Heart right ventricle (tissue), 16 donors: Measurements from ENCODE around the gene AIG1. TPM values are rescaled to one million over a fixed set of nuclear protein-coding genes. Genes with fewer than 3 reads are reported as not detected.
A peak's percentile ranks its signal among the peaks of the same experiment; 100 is the strongest.

Experiments
- ATAC-seq, 8 donors: fragments of 200-7000 bp; cut with Tn5 transposase; one replicate each; pipeline ENCODE4 v1.9.1; 2020; ENCODE audit warnings: mild to moderate bottlenecking in 8 of 8, moderate library complexity in 8 of 8, moderate number of reproducible peaks in 1 of 8
- DNase-seq, 2 donors: peaks; one replicate each; pipeline ENCODE4 v3.0.0-alpha.2; 2020
- H3K27ac ChIP-seq, 10 donors: fragments of 200-600 bp; sonication (generic) in 2 of 10; one replicate each; pipeline versions ENCODE4 v1.5.0 to v1.8.0; 2020 to 2022; ENCODE audit warnings: mild to moderate bottlenecking in 3 of 10
- H3K27me3 ChIP-seq, 7 donors: fragments of 200-600 bp; one replicate each; pipeline ENCODE4 v1.8.0; 2021 to 2022; ENCODE audit warnings: mild to moderate bottlenecking in 2 of 7
- H3K36me3 ChIP-seq, 9 donors: fragments of 200-600 bp; sonication (generic) in 1 of 9; one replicate each; pipeline versions ENCODE4 v1.5.0 to v1.8.0; 2020 to 2022; ENCODE audit warnings: mild to moderate bottlenecking in 2 of 9
- H3K4me1 ChIP-seq, 9 donors: fragments of 200-600 bp; sonication (generic) in 1 of 9; one replicate each; pipeline versions ENCODE4 v1.5.0 to v1.8.0; 2020 to 2022; ENCODE audit warnings: mild to moderate bottlenecking in 4 of 9
- H3K4me3 ChIP-seq, 10 donors: fragments of 200-600 bp; sonication (generic) in 2 of 10; one replicate each; pipeline versions ENCODE4 v1.5.0 to v1.8.0; 2020 to 2022; ENCODE audit warnings: mild to moderate bottlenecking in 7 of 10, moderate library complexity in 2 of 10
- H3K9me3 ChIP-seq, 11 donors: fragments of 200-600 bp in 10 of 11; sonication (generic) in 2 of 11; one replicate each; pipeline versions ENCODE4 v1.5.0 to v1.8.0; 2013 to 2022; ENCODE audit warnings: mild to moderate bottlenecking in 2 of 11, control low read depth in 1 of 11, moderate library complexity in 1 of 11
- CTCF ChIP-seq, 9 donors: fragments of 200-600 bp; sonication (generic) in 2 of 9; IDR thresholded peaks; one replicate each; pipeline versions ENCODE4 v1.5.0 to v1.8.0; 2021 to 2022; ENCODE audit warnings: antibody characterized with exemption in 9 of 9, mild to moderate bottlenecking in 5 of 9, moderate library complexity in 1 of 9
- WGBS, 2 donors: extraction: QIAGEN DNeasy Blood & Tissue Kit; methylation state at CpG; one replicate each; pipeline ENCODE4 v1.1.7; 2013; ENCODE audit warnings: inconsistent platforms in 1 of 2; 5-methylcytosine and 5-hydroxymethylcytosine counted together
- intact Hi-C, 10 donors: fragments of 100-400 bp; cut with DNase I; formaldehyde crosslinking; loops; one replicate each; pipeline versions ENCODE4 v1.11.1 to v1.14.2; 2022
- polyA plus RNA-seq, 2 donors: library from polyadenylated mRNA; stranded (reverse); fragments of 200-250 nt; gene quantifications; one replicate each; pipeline ENCODE4 v1.2.3, GENCODE V29; 2013
- total RNA-seq, 10 donors: library from RNA; stranded (reverse); fragmentation: NEBNext Ultra II Directional in 3 of 10; extraction: Animal tissue kit (Norgen Biotek cat#: 25700) in 3 of 10; gene quantifications; one replicate each; pipeline versions ENCODE4 v1.2.1 to v1.2.4, GENCODE V29; 2021 to 2023
- donor health status: Arrhythmogenic right ventricular cardiomyopathy.
- donor health status: ischemic (EF 13 %, LVEDD 7.1; RV severe dilation, severe dysfunction).
- donor health status: healthy with polysubstance abuse.
- donor health status: DM: no; HTN: yes; CAD: no.
- donor health status: DM: no; HTN: no; CAD: no.
- donor health status: ischemic (EF 25% LVEDD 6.9; RV normal size, moderate dysfunction).
- donor health status: ischemic (EF 25% LVEDD 5.7; RV mildly dilated, moderate dysfunction).
- donor health status: healthy.
- donor health status: DM: yes; HTN: yes; CAD: no.
- donor health status: Ischemic cardiomyopathy.
- donor health status: ischemic (EF 35%, LVEDD 5.7; RV mildly dilated, moderate dysfunction).
- donor health status: nonischemic (EF 11% LVEDD 7.7; RV severe dilation, severe dysfunction).
- donor health status: DM: yes; HTN: yes; CAD: no.
- donor health status: PGD.
- donor health status: ischemic (EF 29% LVEDD 5.4; RV normal size, mild dysfunction).
- donor health status: nonischemic (EF 23%, LVEDD 6.1; RV moderate dilation, normal function).

Gene AIG1
- total and polyA plus RNA-seq, 12 donors: 17.4 to 83.2 (median 66.2) TPM

GRCh38 chr6:143188292-143188691 is 127.6 kb downstream of the AIG1 start:
- 68 to 78% methylated on average over 2 of the region's 2 CpGs for WGBS, 2 donors
- intact Hi-C loops: no loop called here
- no peaks in the 10 kb centered on the region for H3K9me3 ChIP-seq
- H3K27ac ChIP-seq: peak overlapping the region in 7 of 10 donors; percentile 3 to 65 (median 44)
- DNase-seq (no peak), ATAC-seq (peak in 5 of 8 donors; percentile 33 to 67 (median 35))
- no peak overlapping the region for H3K4me3 ChIP-seq
- no peak for TF ChIP-seq CTCF (IDR thresholded peaks at IDR 0.05)
- H3K36me3 ChIP-seq: peaks cover 0 to 6% (median 0%) of the 10 kb centered on the region in 9 donors
- peaks cover 0 to 25% (median 10%) of the 10 kb centered on the region in 9 donors for H3K4me1 ChIP-seq
- no peaks in the 10 kb centered on the region for H3K27me3 ChIP-seq

GRCh38 chr6:143191361-143191760 is 130.7 kb downstream of the AIG1 start:
- H3K4me1 ChIP-seq: peaks cover 0 to 25% (median 10%) of the 10 kb centered on the region in 9 donors
- DNase-seq (no peak), ATAC-seq (no peak)
- no peak overlapping the region for H3K4me3 ChIP-seq
- no peak overlapping the region for H3K27ac ChIP-seq
- no peak for TF ChIP-seq CTCF (IDR thresholded peaks at IDR 0.05)
- H3K27me3 ChIP-seq: no peaks in the 10 kb centered on the region
- H3K9me3 ChIP-seq: no peaks in the 10 kb centered on the region
- intact Hi-C loops: no loop called here
- H3K36me3 ChIP-seq: peaks cover 0 to 6% (median 0%) of the 10 kb centered on the region in 9 donors

GRCh38 chr6:143192766-143193165 is 132.1 kb downstream of the AIG1 start:
- no peak for TF ChIP-seq CTCF (IDR thresholded peaks at IDR 0.05)
- no peaks in the 10 kb centered on the region for H3K27me3 ChIP-seq
- H3K36me3 ChIP-seq: peaks cover 0 to 5% (median 0%) of the 10 kb centered on the region in 9 donors
- H3K4me1 ChIP-seq: peaks cover 0 to 31% (median 5%) of the 10 kb centered on the region in 9 donors
- intact Hi-C loops: no loop called here
- DNase-seq (no peak), ATAC-seq (no peak)
- H3K4me3 ChIP-seq: no peak overlapping the region
- H3K27ac ChIP-seq: no peak overlapping the region
- no peaks in the 10 kb centered on the region for H3K9me3 ChIP-seq

- H3K27me3 ChIP-seq: no peaks in the 10 kb centered on the region
- no peak overlapping the region for H3K27ac ChIP-seq
- intact Hi-C loops: no loop called here
- ATAC-seq (no peak), DNase-seq (no peak)
- no peaks in the 10 kb centered on the region for H3K9me3 ChIP-seq
- WGBS, 2 donors: 90 to 92% methylated on average over 1 of the region's 1 CpG
- TF ChIP-seq CTCF (IDR thresholded peaks at IDR 0.05): no peak
- H3K4me1 ChIP-seq: peaks cover 0 to 32% (median 3%) of the 10 kb centered on the region in 9 donors
- H3K36me3 ChIP-seq: peaks cover 0 to 5% (median 0%) of the 10 kb centered on the region in 9 donors
- no peak overlapping the region for H3K4me3 ChIP-seq
Measured at GRCh38 chr6:143193571-143194094, 132.9 kb downstream of the AIG1 start.
